Activated B cell treated with CpG ODN at 0.5 μM for 24 hours (primary cell): ENCODE data around the gene KIFAP3. TPM values are rescaled to one million over a fixed set of nuclear protein-coding genes. Genes with fewer than 3 reads are reported as not detected.

ENCODE experiments used
- ATAC-seq: fragments of 200-7000 bp; cut with Tn5 transposase; one replicate; pipeline ENCODE4 v1.10.0; 2021; ENCODE audit warnings: low read depth, mild to moderate bottlenecking, moderate library complexity
- CTCF ChIA-PET: fragments of 350-600 bp; sonication (Branson Sonifier 250); formaldehyde crosslinking; loops from one replicate; lab custom pipeline; 2021; ENCODE audit warnings: antibody characterized with exemption; lab: Charles Lee
- POLR2A ChIA-PET: fragments of 350-600 bp; sonication (Branson Sonifier 250); formaldehyde crosslinking; loops from one replicate; lab custom pipeline; 2021; ENCODE audit warnings: antibody characterized with exemption; lab: Charles Lee
- DNase-seq: peaks from one replicate; pipeline ENCODE4 v3.0.0; 2022
- H3K27ac Mint-ChIP-seq: one replicate; pipeline ENCODE4 v1.8.0; 2020; ENCODE audit warnings: mixed read lengths
- H3K27me3 Mint-ChIP-seq: one replicate; pipeline ENCODE4 v1.8.0; 2021; ENCODE audit warnings: mixed read lengths
- H3K36me3 Mint-ChIP-seq: one replicate; pipeline ENCODE4 v1.8.0; 2021; ENCODE audit warnings: low read depth, mixed read lengths
- H3K4me1 Mint-ChIP-seq: one replicate; pipeline ENCODE4 v1.8.0; 2021; ENCODE audit warnings: mixed read lengths
- H3K4me3 Mint-ChIP-seq: one replicate; pipeline ENCODE4 v1.8.0; 2020; ENCODE audit warnings: mild to moderate bottlenecking, mixed read lengths
- H3K9me3 Mint-ChIP-seq: one replicate; pipeline ENCODE4 v1.8.0; 2020; ENCODE audit warnings: mixed read lengths
- CTCF ChIP-seq: fragments of 200-600 bp; IDR thresholded peaks from one replicate; pipeline ENCODE4 v1.8.0; 2022; ENCODE audit warnings: antibody characterized with exemption, mild to moderate bottlenecking
- intact Hi-C: fragments of 100-400 bp; cut with micrococcal nuclease; formaldehyde crosslinking; loops from one replicate; pipeline ENCODE4 v1.15.1; 2024
- total RNA-seq: library from RNA; stranded (reverse); gene quantifications from 2 replicates; pipeline ENCODE4 v1.2.3, GENCODE V29; 2022

KIFAP3 gene
- total RNA-seq, 1 donor from 2014 or later: 12.7 TPM

- ChIA-PET CTCF (no interaction called here), POLR2A (no interaction called here)
- intact Hi-C loops: no loop called here
- H3K4me3 Mint-ChIP-seq: no peak overlapping the region
- no peaks in the 10 kb centered on the region for H3K27me3 Mint-ChIP-seq
- ATAC-seq: no peak
- H3K36me3 Mint-ChIP-seq: peaks cover 44% of the 10 kb centered on the region
- H3K9me3 Mint-ChIP-seq: no peaks in the 10 kb centered on the region
- no peaks in the 10 kb centered on the region for H3K4me1 Mint-ChIP-seq
- no peak for TF ChIP-seq CTCF
- H3K27ac Mint-ChIP-seq: no peak overlapping the region
- DNase-seq: no peak
Measured at GRCh38 chr1:170041423-170042192, 32.9 kb downstream of the KIFAP3 start.

GRCh38 chr1:170032531-170033280 is 41.8 kb downstream of the KIFAP3 start:
- ATAC-seq (no peak), DNase-seq (no peak)
- Mint-ChIP-seq H3K4me1 (peaks cover 2% of the 10 kb centered on the region), H3K9me3 (peaks cover under 1% of the 10 kb centered on the region), H3K36me3 (peaks cover 34% of the 10 kb centered on the region), H3K27me3 (no peaks in the 10 kb centered on the region), H3K27ac (no peak overlapping the region), H3K4me3 (no peak overlapping the region)
- POLR2A ChIA-PET: no interaction called here
- intact Hi-C loops: no loop called here
- no peak for TF ChIP-seq CTCF
- CTCF ChIA-PET: no interaction called here

- Mint-ChIP-seq H3K27ac (no peak overlapping the region), H3K4me1 (peaks cover 2% of the 10 kb centered on the region), H3K36me3 (peaks cover 40% of the 10 kb centered on the region), H3K4me3 (no peak overlapping the region), H3K27me3 (no peaks in the 10 kb centered on the region), H3K9me3 (peaks cover 3% of the 10 kb centered on the region)
- ChIA-PET POLR2A (no interaction called here), CTCF (no interaction called here)
- ATAC-seq (no peak), DNase-seq (no peak)
- TF ChIP-seq CTCF: no peak
- intact Hi-C loops: no loop called here
Measured at GRCh38 chr1:170030212-170030611, 44.3 kb downstream of the KIFAP3 start.

GRCh38 chr1:170027760-170028159 is 46.7 kb downstream of the KIFAP3 start:
- peaks cover 35% of the 10 kb centered on the region for H3K36me3 Mint-ChIP-seq
- no peak for TF ChIP-seq CTCF
- intact Hi-C loops: no loop called here
- H3K4me3 Mint-ChIP-seq: no peak overlapping the region
- ATAC-seq: no peak
- H3K27me3 Mint-ChIP-seq: no peaks in the 10 kb centered on the region
- peaks cover 2% of the 10 kb centered on the region for H3K4me1 Mint-ChIP-seq
- ChIA-PET CTCF (no interaction called here), POLR2A (no interaction called here)
- H3K9me3 Mint-ChIP-seq: peaks cover 3% of the 10 kb centered on the region
- no peak overlapping the region for H3K27ac Mint-ChIP-seq
- DNase-seq: no peak

- peaks cover 36% of the 10 kb centered on the region for H3K36me3 Mint-ChIP-seq
- ChIA-PET CTCF (no interaction called here), POLR2A (no interaction called here)
- DNase-seq (no peak), ATAC-seq (no peak)
- no peak overlapping the region for H3K4me3 Mint-ChIP-seq
- intact Hi-C loops: no loop called here
- no peak for TF ChIP-seq CTCF
- no peaks in the 10 kb centered on the region for H3K27me3 Mint-ChIP-seq
- H3K9me3 Mint-ChIP-seq: peaks cover 4% of the 10 kb centered on the region
- no peak overlapping the region for H3K27ac Mint-ChIP-seq
- no peaks in the 10 kb centered on the region for H3K4me1 Mint-ChIP-seq
Measured at GRCh38 chr1:170020859-170021258, 53.6 kb downstream of the KIFAP3 start.
